ENCODE measurements around the gene PASK.

GRCh38 chr2:241129086-241129871 is 20.0 kb downstream of the PASK start:
- TF ChIP-seq CTCF (IDR thresholded peaks at IDR 0.05) (no peak), POLR2A (IDR thresholded peaks at IDR 0.05) (no peak)
